ENCODE data around the gene MAN1A1.

MAN1A1 gene

DNA sequence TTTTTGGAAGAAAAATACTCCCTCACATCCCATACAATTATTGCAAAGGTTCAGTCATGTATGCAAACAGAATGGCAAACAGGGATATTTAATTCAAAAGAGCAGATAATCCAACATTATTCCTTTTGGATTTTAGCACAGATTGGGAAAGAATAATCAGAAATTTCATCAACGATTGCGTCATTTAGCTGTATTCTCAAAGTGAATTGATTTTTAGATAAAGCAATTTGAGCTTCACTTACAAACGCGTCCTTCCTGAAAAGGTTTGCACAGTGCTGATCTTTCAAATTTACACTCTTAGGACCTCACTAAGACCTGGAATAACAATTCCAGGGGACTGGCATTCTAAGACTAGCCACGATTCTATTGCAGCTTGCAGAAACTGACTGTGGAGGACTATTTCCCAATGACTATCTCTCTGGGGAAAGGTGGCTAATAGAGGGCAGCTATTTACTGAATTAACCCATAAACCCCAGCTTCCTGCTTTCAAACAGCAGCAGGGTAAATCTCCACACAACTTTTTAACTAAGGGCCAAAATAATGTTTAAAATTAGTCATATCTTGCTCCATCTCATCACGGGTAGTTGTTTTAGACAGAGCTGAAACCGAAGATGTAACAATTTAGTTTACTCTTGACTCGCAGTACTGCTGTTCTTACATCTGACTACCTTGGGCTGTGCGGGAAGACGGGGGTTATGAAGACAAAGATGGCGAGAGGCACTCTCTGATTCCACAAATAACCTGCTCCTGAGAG is 139.9 kb downstream of the MAN1A1 start:
- H3K27ac ChIP-seq (ENCODE audit: low read depth, low read length): no peak overlapping the region
- H3F3A ChIP-seq (ENCODE audit: insufficient read depth): no peaks in the 10 kb centered on the region
- TF ChIP-seq, protein P1, sequence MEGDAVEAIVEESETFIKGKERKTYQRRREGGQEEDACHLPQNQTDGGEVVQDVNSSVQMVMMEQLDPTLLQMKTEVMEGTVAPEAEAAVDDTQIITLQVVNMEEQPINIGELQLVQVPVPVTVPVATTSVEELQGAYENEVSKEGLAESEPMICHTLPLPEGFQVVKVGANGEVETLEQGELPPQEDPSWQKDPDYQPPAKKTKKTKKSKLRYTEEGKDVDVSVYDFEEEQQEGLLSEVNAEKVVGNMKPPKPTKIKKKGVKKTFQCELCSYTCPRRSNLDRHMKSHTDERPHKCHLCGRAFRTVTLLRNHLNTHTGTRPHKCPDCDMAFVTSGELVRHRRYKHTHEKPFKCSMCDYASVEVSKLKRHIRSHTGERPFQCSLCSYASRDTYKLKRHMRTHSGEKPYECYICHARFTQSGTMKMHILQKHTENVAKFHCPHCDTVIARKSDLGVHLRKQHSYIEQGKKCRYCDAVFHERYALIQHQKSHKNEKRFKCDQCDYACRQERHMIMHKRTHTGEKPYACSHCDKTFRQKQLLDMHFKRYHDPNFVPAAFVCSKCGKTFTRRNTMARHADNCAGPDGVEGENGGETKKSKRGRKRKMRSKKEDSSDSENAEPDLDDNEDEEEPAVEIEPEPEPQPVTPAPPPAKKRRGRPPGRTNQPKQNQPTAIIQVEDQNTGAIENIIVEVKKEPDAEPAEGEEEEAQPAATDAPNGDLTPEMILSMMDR (IDR thresholded peaks at IDR 0.05; ENCODE audit: insufficient read depth, low read length, poor library complexity, severe bottlenecking): no peak
- no peak for TF ChIP-seq EZH2phosphoT487 (conservative IDR thresholded peaks at IDR 0.05; ENCODE audit: low read length)
- no peaks in the 10 kb centered on the region for H4K20me1 ChIP-seq (ENCODE audit: low read depth, low read length)
- H3K36me3 ChIP-seq (ENCODE audit: low read length): no peaks in the 10 kb centered on the region
- H3K9me3 ChIP-seq (ENCODE audit: insufficient read depth, low read length): no peaks in the 10 kb centered on the region
- H3K9me2 ChIP-seq (replicated peaks; ENCODE audit: insufficient read depth, low read length): no peaks in the 10 kb centered on the region
- no peaks in the 10 kb centered on the region for H3K27me3 ChIP-seq (ENCODE audit: low read length)
- H2AFZ ChIP-seq (ENCODE audit: low read depth, low read length, severe bottlenecking): no peak overlapping the region
- H3K79me2 ChIP-seq (ENCODE audit: insufficient read depth, low read length): no peaks in the 10 kb centered on the region
- H3K4me3 ChIP-seq (ENCODE audit: insufficient read depth, low read length, poor library complexity, severe bottlenecking): no peak overlapping the region
- no peak overlapping the region for H3K9ac ChIP-seq (ENCODE audit: low read length)
- no peak overlapping the region for H3K4me2 ChIP-seq (ENCODE audit: low read depth, low read length, poor library complexity, severe bottlenecking)

DNA sequence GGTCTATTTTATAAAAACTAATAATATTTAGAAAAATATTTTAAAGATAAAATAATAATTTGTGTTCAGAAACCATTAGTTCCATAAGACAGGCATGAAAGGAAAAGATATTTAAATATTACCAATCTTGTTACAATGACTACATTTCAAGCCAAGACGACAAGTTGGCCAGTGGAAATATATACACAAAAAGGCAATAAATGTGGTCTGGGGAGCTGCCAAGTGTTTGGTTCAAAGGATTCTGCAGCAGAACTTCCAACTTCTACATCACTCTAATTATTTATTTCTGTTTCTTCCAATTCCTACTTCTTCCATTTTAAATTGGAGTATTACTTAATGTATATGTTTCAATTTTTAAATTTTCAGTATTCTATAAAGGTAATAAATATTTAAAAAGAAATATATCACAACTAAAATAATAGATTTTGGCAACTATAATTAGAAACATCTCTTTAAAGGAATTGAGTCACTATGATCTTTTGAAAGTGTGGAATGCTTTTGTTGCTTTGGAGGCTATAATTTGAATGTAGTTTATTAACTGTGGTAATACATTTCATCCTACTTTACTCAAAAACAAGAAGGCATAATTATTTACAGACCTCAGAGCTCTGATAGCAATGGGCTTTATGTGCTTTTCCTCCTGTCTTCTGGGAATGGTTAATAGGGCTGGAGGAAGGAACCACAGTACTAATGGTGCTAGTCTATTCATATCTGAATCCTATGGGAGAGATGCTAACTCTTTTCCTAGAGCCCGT is 141.4 kb downstream of the MAN1A1 start:
- Histone ChIP-seq H3K27me3 (ENCODE audit: low read length) (no peaks in the 10 kb centered on the region), H3K9me2 (replicated peaks; ENCODE audit: insufficient read depth, low read length) (no peaks in the 10 kb centered on the region), H3K9ac (ENCODE audit: low read length) (no peak overlapping the region), H2AFZ (ENCODE audit: low read depth, low read length, severe bottlenecking) (no peak overlapping the region), H3F3A (ENCODE audit: insufficient read depth) (no peaks in the 10 kb centered on the region), H3K4me3 (ENCODE audit: insufficient read depth, low read length, poor library complexity, severe bottlenecking) (no peak overlapping the region), H3K36me3 (ENCODE audit: low read length) (no peaks in the 10 kb centered on the region), H3K79me2 (ENCODE audit: insufficient read depth, low read length) (no peaks in the 10 kb centered on the region), H3K9me3 (ENCODE audit: insufficient read depth, low read length) (no peaks in the 10 kb centered on the region), H3K27ac (ENCODE audit: low read depth, low read length) (no peak overlapping the region), H3K4me2 (ENCODE audit: low read depth, low read length, poor library complexity, severe bottlenecking) (no peak overlapping the region), H4K20me1 (ENCODE audit: low read depth, low read length) (no peaks in the 10 kb centered on the region)
- TF ChIP-seq EZH2phosphoT487 (conservative IDR thresholded peaks at IDR 0.05; ENCODE audit: low read length): no peak
- TF ChIP-seq, protein P1 (IDR thresholded peaks at IDR 0.05; ENCODE audit: insufficient read depth, low read length, poor library complexity, severe bottlenecking): no peak

DNA sequence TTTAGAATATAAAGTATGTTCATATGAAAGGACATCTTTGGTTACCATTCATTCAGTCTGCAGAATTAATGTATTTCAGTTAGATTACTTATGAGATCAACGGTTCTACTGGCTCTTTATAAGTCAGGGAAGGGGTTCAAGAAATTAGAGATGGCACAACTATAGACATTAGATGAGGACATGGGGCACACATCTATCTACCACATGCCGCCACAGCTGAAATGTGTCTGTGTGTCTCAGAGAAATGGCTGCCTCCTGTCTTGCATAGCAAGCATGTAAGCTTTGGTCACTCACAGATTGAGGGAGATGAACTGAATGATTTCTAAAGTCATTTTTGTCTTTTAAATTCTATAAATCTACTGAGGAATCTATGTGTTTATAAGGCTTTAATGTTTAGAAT is 142.2 kb downstream of the MAN1A1 start:
- Histone ChIP-seq H3K4me3 (ENCODE audit: insufficient read depth, low read length, poor library complexity, severe bottlenecking) (no peak overlapping the region), H4K20me1 (ENCODE audit: low read depth, low read length) (no peaks in the 10 kb centered on the region), H3F3A (ENCODE audit: insufficient read depth) (no peaks in the 10 kb centered on the region), H3K27ac (ENCODE audit: low read depth, low read length) (no peak overlapping the region), H2AFZ (ENCODE audit: low read depth, low read length, severe bottlenecking) (no peak overlapping the region), H3K27me3 (ENCODE audit: low read length) (no peaks in the 10 kb centered on the region), H3K9me3 (ENCODE audit: insufficient read depth, low read length) (no peaks in the 10 kb centered on the region), H3K9me2 (replicated peaks; ENCODE audit: insufficient read depth, low read length) (no peaks in the 10 kb centered on the region), H3K36me3 (ENCODE audit: low read length) (no peaks in the 10 kb centered on the region), H3K4me2 (ENCODE audit: low read depth, low read length, poor library complexity, severe bottlenecking) (no peak overlapping the region), H3K9ac (ENCODE audit: low read length) (no peak overlapping the region), H3K79me2 (ENCODE audit: insufficient read depth, low read length) (no peaks in the 10 kb centered on the region)
- TF ChIP-seq EZH2phosphoT487 (conservative IDR thresholded peaks at IDR 0.05; ENCODE audit: low read length): no peak
- TF ChIP-seq, protein P1 (IDR thresholded peaks at IDR 0.05; ENCODE audit: insufficient read depth, low read length, poor library complexity, severe bottlenecking): no peak

Measured in SU-DHL-6 (cell line).